DMS114 treated with DMSO at 0.1 percent for 48 hours (cell line): ENCODE measurements around the gene VEGFA.

Source experiments
- DNase-seq: peaks from one replicate; lab custom pipeline; 2025; ENCODE audit not compliant: unreplicated experiment; lab: John Stamatoyannopoulos, UW

The VEGFA gene

GRCh38 chr6:43771858-43772680, 2.1 kb downstream of the VEGFA start:
- peak; percentile 26 for DNase-seq

- no peak for DNase-seq
These were observed 2.7 kb downstream of the VEGFA start for GRCh38 chr6:43772681-43773049.

- peak; percentile 32 for DNase-seq
These were observed 3.3 kb downstream of the VEGFA start for GRCh38 chr6:43773050-43773979.

- DNase-seq: no peak
These were observed 4.2 kb downstream of the VEGFA start for GRCh38 chr6:43773980-43774775.

GRCh38 chr6:43774776-43775534, 4.9 kb downstream of the VEGFA start:
- peak; percentile 24 for DNase-seq

GRCh38 chr6:43775535-43775885, 5.5 kb downstream of the VEGFA start:
- DNase-seq: no peak

- no peak for DNase-seq
These were observed 6.2 kb downstream of the VEGFA start for GRCh38 chr6:43776115-43776798.

GRCh38 chr6:43776799-43777776, 7.1 kb downstream of the VEGFA start:
- DNase-seq: no peak

- no peak for DNase-seq
These were observed 8.3 kb downstream of the VEGFA start for GRCh38 chr6:43778131-43778855.

- no peak for DNase-seq
These were observed 9.2 kb downstream of the VEGFA start for GRCh38 chr6:43778976-43779851.

GRCh38 chr6:43779852-43780236, 9.8 kb downstream of the VEGFA start:
- no peak for DNase-seq

GRCh38 chr6:43780293-43780692, 10.3 kb downstream of the VEGFA start:
- no peak for DNase-seq

- DNase-seq: no peak
These were observed 11.2 kb downstream of the VEGFA start for GRCh38 chr6:43780941-43781928.

GRCh38 chr6:43781941-43782704, 12.1 kb downstream of the VEGFA start:
- no peak for DNase-seq

GRCh38 chr6:43782764-43783513, 12.9 kb downstream of the VEGFA start:
- DNase-seq: no peak
